Ascending aorta (tissue), 2 donors: Measurements from ENCODE around the gene GOSR2. TPM values are rescaled to one million over a fixed set of nuclear protein-coding genes. Genes with fewer than 3 reads are reported as not detected.
A peak's percentile ranks its signal among the peaks of the same experiment; 100 is the strongest.
"Not testable (repeated sequence)": the region's sequence is repeated elsewhere in the genome, so short reads cannot be mapped to it uniquely, and the experiment has no call there.

Source experiments
- DNase-seq, 2 donors: peaks; one replicate each; pipeline ENCODE4 v3.0.0-alpha.2; 2019; ENCODE audit warnings: low spot score in 2 of 2
- H3K27ac ChIP-seq, 2 donors: fragments of 200-600 bp; sonication (generic); one replicate each; pipeline ENCODE4 v1.5.1; 2016 to 2017; ENCODE audit warnings: mild to moderate bottlenecking in 1 of 2
- H3K27me3 ChIP-seq: fragments of 200-600 bp; sonication (generic); one replicate; pipeline ENCODE4 v1.5.1; 2017
- H3K36me3 ChIP-seq, 2 donors: fragments of 200-600 bp; sonication (generic); one replicate each; pipeline ENCODE4 v1.5.1; 2016
- H3K4me1 ChIP-seq, 2 donors: fragments of 200-600 bp; sonication (generic); one replicate each; pipeline ENCODE4 v1.5.1; 2016 to 2017; ENCODE audit warnings: mild to moderate bottlenecking in 1 of 2
- H3K4me3 ChIP-seq, 2 donors: fragments of 200-600 bp; sonication (generic); one replicate each; pipeline ENCODE4 v1.5.1; 2016 to 2017; ENCODE audit warnings: mild to moderate bottlenecking in 1 of 2
- H3K9me3 ChIP-seq, 2 donors: fragments of 200-600 bp; sonication (generic); one replicate each; pipeline ENCODE4 v1.5.1; 2016
- intact Hi-C: fragments of 100-400 bp; cut with DNase I; formaldehyde crosslinking; loops from one replicate; pipeline ENCODE4 v1.15.1; 2023
- total RNA-seq: library from RNA; depleted of rRNA; stranded (reverse); fragments of >200 nt; gene quantifications from one replicate; pipeline ENCODE4 v1.1.0, GENCODE V29; 2016
- TF ChIP-seq, protein P1 (sequence below), 3 experiments: fragments of 200-600 bp in 2 of 3; fragments of 450-650 bp in 1 of 3; sonication (generic) in 2 of 3; IDR thresholded peaks; one replicate each; pipeline ENCODE4 v1.5.1; 2016 to 2019; ENCODE audit warnings: antibody characterized with exemption in 3 of 3, mild to moderate bottlenecking in 1 of 3, moderate library complexity in 1 of 3

GOSR2 gene
- total RNA-seq, 1 donor from 2014 or later = 36.4 TPM

DNA sequence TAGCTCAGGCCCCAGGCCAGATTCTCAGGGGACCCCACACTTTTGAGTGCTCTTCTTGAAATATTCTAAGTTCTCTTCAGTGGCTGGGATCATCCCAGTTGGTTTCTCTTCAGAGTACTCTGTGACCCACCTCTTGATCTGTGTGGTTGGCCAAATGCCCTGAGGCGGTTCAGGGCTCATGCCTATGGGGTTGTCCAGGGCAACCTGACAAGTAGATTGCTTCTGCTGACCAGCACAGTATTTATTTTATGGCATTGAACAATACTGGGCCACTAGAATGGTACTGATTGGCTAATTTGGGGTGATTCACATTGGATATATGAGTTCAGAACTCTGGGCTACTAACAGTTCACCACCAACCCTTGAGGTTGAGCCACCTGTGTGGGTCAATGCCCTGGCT, 7.4 kb upstream of the GOSR2 start:
- intact Hi-C loops = no loop called here
- Histone ChIP-seq H3K4me3 (no peak overlapping the region), H3K36me3 (no peaks in the 10 kb centered on the region), H3K9me3 (no peaks in the 10 kb centered on the region), H3K27ac (no peak overlapping the region), H3K4me1 (no peaks in the 10 kb centered on the region), H3K27me3 (no peaks in the 10 kb centered on the region)
- no peak for DNase-seq
- TF ChIP-seq, protein P1, sequence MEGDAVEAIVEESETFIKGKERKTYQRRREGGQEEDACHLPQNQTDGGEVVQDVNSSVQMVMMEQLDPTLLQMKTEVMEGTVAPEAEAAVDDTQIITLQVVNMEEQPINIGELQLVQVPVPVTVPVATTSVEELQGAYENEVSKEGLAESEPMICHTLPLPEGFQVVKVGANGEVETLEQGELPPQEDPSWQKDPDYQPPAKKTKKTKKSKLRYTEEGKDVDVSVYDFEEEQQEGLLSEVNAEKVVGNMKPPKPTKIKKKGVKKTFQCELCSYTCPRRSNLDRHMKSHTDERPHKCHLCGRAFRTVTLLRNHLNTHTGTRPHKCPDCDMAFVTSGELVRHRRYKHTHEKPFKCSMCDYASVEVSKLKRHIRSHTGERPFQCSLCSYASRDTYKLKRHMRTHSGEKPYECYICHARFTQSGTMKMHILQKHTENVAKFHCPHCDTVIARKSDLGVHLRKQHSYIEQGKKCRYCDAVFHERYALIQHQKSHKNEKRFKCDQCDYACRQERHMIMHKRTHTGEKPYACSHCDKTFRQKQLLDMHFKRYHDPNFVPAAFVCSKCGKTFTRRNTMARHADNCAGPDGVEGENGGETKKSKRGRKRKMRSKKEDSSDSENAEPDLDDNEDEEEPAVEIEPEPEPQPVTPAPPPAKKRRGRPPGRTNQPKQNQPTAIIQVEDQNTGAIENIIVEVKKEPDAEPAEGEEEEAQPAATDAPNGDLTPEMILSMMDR (IDR thresholded peaks at IDR 0.05) = no peak

- DNase-seq = no peak
- Histone ChIP-seq H3K27me3 (no peaks in the 10 kb centered on the region), H3K36me3 (no peaks in the 10 kb centered on the region), H3K4me1 (no peaks in the 10 kb centered on the region), H3K9me3 (no peaks in the 10 kb centered on the region), H3K4me3 (no peak overlapping the region), H3K27ac (no peak overlapping the region)
- intact Hi-C loops = no loop called here
- TF ChIP-seq, protein P1 (IDR thresholded peaks at IDR 0.05) = no peak
Measured at GRCh38 chr17:46916211-46916610, 6.7 kb upstream of the GOSR2 start.

GRCh38 chr17:46916623-46917022, 6.3 kb upstream of the GOSR2 start:
- H3K27ac ChIP-seq = no peak overlapping the region
- TF ChIP-seq, protein P1 (IDR thresholded peaks at IDR 0.05) = no peak
- H3K4me1 ChIP-seq = no peaks in the 10 kb centered on the region
- intact Hi-C loops = no loop called here
- DNase-seq = no peak
- H3K4me3 ChIP-seq = no peak overlapping the region
- H3K9me3 ChIP-seq = no peaks in the 10 kb centered on the region
- no peaks in the 10 kb centered on the region for H3K27me3 ChIP-seq
- H3K36me3 ChIP-seq = no peaks in the 10 kb centered on the region

DNA sequence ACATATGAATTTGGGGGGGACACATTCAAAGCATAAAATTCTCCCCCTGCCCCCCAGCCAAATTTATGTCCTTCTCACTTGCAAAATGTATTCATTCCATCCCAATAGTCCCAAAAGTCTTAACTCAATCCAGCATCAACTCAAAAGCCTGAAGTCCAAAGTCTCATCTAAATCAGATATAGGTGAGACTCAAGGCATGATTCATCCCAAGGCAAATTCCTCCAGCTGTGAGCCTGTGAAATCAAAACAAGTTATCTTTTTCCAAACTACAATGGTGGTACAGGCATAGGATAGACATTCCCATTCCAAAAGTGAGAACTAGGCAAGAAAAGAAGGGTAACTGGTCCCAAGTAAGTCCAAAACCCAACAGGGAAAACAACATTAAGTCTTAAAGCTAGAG, 5.9 kb upstream of the GOSR2 start:
- no peak overlapping the region for H3K4me3 ChIP-seq
- H3K9me3 ChIP-seq = no peaks in the 10 kb centered on the region
- no peak overlapping the region for H3K27ac ChIP-seq
- H3K27me3 ChIP-seq = no peaks in the 10 kb centered on the region
- no peaks in the 10 kb centered on the region for H3K4me1 ChIP-seq
- intact Hi-C loops = no loop called here
- TF ChIP-seq, protein P1 (IDR thresholded peaks at IDR 0.05) = no peak
- no peaks in the 10 kb centered on the region for H3K36me3 ChIP-seq
- no peak for DNase-seq

GRCh38 chr17:46917516-46917915, 5.4 kb upstream of the GOSR2 start:
- Histone ChIP-seq H3K4me3 (no peak overlapping the region), H3K27ac (no peak overlapping the region), H3K27me3 (no peaks in the 10 kb centered on the region), H3K9me3 (no peaks in the 10 kb centered on the region), H3K4me1 (no peaks in the 10 kb centered on the region), H3K36me3 (no peaks in the 10 kb centered on the region)
- TF ChIP-seq, protein P1 (IDR thresholded peaks at IDR 0.05) = no peak
- no peak for DNase-seq
- intact Hi-C loops = no loop called here

GRCh38 chr17:46921962-46922361, 998 bp upstream of the GOSR2 start:
- H3K36me3 ChIP-seq, H3K9me3 ChIP-seq, H3K27ac ChIP-seq, H3K27me3 ChIP-seq, DNase-seq, intact Hi-C loops: not testable (repeated sequence)
- H3K4me3 ChIP-seq = peak overlapping the region; percentile 71 to 85
- H3K4me1 ChIP-seq = peaks cover 0 to 12% of the 10 kb centered on the region in 2 donors
